ENCODE results near the gene SNRPF.
"Not testable (repeated sequence)": the region's sequence is repeated elsewhere in the genome, so short reads cannot be mapped to it uniquely, and the experiment has no call there.

The SNRPF gene

DNA sequence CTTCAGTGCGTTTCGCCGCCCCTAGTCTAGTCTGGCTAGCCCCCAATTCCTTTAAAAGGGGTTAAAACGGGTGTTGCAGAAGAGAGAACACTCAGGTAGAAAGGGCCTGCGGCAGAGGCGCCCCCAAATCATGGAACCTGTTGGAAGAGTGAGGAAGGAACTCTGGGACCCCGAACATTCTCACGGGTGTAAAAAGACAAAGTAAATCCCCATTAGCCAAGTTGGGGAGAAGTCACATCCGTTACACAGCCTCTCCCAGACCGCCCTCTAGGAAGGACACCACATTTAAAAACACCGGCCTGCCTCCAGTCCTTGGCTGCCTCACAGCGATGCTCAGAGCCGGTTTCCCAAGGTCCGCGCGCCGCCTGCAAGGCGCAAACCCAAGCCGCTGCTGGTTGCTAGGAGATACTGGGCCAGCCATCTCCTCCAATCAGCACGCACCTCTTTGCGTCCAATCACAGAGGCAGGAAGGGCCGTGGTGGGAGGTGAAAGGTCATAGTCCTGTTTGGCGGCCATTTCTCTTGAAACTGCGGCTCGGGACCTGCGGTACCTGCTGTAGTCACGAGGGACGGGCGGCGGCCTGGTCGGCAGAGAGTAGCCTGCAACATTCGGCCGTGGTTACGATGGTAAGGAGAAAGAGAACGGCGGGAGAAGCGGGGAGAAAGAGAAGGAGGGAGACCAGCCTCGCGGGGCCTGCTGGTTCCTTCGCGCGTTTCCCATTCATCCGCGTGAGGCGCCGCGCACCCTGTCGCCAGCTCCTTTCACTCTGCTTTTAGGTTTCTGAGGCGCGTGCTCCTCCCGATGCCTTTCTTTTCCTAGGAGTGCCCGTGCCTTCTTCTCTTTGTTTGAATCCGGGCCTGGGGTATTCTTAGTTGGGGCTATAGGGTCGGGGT, at the start of gene SNRPF:
Gene SNRPF, plus strand, starts transcription at position 502 of the 893 bp plus-strand sequence. Its CDS starts 122 bp downstream, at position 624.
- Histone ChIP-seq H3K9ac (ENCODE audit: low read depth, low read length) (peak within 1 kb of the TSS; percentile 77), H3K36me3 (ENCODE audit: insufficient read depth, low read length) (peaks cover 18% of the 10 kb centered on the region), H3K9me3 (ENCODE audit: control insufficient read depth, insufficient read depth, low read length) (no peaks in the 10 kb centered on the region), H3K4me1 (ENCODE audit: insufficient read depth, low read length) (peaks cover 6% of the 10 kb centered on the region; the same call in 1 of the 2 replicates)

DNA sequence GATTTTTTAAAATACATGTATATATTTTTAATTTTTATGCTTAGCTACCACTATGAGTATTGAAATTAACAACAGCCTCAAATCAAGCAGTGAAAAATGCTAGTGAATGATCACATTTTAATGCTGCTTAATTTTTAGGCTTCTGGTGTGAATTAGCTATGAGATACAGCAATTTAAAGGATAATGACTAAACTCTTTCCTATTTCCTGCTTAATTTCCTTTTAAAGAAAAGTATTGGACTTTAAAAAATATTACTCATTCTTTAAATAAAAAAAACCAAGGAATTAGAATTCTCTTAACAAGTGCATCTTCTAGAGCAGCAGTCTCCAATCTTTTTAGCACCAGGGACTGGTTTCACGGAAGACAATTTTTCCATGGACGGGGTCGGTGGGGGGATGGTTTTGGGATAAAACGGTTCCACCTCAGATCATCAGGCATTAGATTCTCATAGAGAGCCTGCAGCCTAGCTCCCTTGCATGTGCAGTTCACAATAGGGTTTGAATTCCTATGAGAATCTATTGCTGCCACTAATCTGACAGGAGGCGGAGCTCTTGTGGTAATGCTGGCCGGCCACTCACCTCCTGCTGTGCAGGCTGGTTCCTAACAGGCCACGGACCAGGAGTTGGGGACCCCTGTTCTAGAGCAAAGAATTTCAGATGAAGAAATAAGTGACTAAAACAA, 49.6 kb upstream of the SNRPF start:
- H3K4me1 ChIP-seq (ENCODE audit: insufficient read depth, low read length), result 0 out of 2 replicates have a peak, but pooled peaks cover 9% of the 10 kb centered on the region
- H3K36me3 ChIP-seq (ENCODE audit: insufficient read depth, low read length), result no peaks in the 10 kb centered on the region
- H3K9ac ChIP-seq (ENCODE audit: low read depth, low read length), result no peak overlapping the region
- peaks cover 3% of the 10 kb centered on the region; the same call in 1 of the 2 replicates for H3K9me3 ChIP-seq (ENCODE audit: control insufficient read depth, insufficient read depth, low read length)

DNA sequence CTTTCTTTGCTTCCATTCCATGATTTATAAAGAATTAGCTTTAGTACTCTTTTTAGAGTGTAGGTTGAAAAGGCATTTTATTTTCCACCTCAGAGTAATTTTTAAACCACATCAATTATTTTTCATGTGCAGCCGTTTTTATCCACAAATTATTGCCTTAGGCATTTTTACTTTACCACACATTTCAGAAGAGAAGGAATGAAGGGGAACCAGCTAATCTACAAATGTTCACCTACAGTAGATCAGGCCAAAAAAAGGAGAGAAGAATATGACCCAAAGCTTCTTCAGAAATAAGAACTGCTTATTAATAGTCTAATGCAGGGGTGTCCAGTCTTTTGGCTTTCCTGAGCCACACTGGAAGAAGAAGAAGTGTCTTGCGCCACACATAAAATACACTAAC, 48.3 kb upstream of the SNRPF start:
- Histone ChIP-seq H3K9ac (ENCODE audit: low read depth, low read length) (no peak overlapping the region), H3K36me3 (ENCODE audit: insufficient read depth, low read length) (no peaks in the 10 kb centered on the region), H3K4me1 (ENCODE audit: insufficient read depth, low read length) (0 out of 2 replicates have a peak, but pooled peaks cover 9% of the 10 kb centered on the region), H3K9me3 (ENCODE audit: control insufficient read depth, insufficient read depth, low read length) (peaks cover 3% of the 10 kb centered on the region; the same call in 1 of the 2 replicates)

DNA sequence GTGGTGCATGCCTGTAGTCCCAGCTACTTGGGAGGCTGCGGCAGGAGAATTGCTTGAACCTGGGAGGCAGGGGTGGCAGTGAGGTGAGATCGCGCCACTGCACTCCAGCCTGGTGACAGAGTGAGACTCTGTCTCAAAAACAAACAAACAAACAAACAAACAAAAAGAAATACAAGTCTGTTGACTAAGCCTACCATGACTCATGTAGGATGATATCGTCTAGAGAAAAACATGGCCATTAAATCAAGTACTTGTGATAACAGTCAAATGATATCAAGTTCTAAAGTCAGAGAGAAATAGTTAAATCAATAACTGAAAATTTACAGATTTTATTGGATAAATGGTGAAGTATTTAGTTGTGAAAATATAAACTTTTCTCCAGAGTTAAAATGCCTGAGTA, 46.6 kb upstream of the SNRPF start:
- H3K36me3 ChIP-seq (ENCODE audit: insufficient read depth, low read length); H3K4me1 ChIP-seq (ENCODE audit: insufficient read depth, low read length); H3K9me3 ChIP-seq (ENCODE audit: control insufficient read depth, insufficient read depth, low read length): not testable (repeated sequence)

DNA sequence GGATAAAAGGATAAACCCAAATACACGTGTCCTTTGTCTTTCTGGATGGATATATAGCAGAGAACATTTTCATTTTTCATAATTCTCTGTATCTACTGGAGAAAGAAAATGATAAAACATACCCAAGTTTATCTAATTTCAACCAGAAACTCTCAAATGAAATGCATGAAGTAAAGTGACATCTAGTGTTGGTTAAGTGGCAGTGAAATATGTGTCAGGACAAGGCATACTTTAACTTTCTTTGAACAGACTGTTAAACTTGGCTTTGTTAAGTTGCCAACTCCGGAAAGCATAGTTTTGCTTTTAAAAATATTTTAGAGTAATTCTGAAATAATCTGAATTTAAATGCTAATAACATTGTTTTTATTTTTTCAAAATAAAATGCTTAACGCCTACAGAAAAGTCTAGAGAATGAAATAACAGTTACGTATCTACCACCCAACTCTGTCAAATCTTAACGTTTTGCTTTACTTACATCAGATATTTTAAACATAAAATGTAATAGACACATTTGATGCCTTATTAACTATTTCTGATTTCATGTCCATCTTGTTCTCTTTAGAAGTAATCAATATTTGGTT, 43.0 kb upstream of the SNRPF start:
- H3K36me3 ChIP-seq (ENCODE audit: insufficient read depth, low read length), result no peaks in the 10 kb centered on the region
- no peak overlapping the region for H3K9ac ChIP-seq (ENCODE audit: low read depth, low read length)
- no peaks in the 10 kb centered on the region for H3K4me1 ChIP-seq (ENCODE audit: insufficient read depth, low read length)
- H3K9me3 ChIP-seq (ENCODE audit: control insufficient read depth, insufficient read depth, low read length), result no peaks in the 10 kb centered on the region

More for the DNA sequence above, 46.6 kb upstream of the SNRPF start:
- H3K9ac ChIP-seq (ENCODE audit: low read depth, low read length), result not testable (repeated sequence)

DNA sequence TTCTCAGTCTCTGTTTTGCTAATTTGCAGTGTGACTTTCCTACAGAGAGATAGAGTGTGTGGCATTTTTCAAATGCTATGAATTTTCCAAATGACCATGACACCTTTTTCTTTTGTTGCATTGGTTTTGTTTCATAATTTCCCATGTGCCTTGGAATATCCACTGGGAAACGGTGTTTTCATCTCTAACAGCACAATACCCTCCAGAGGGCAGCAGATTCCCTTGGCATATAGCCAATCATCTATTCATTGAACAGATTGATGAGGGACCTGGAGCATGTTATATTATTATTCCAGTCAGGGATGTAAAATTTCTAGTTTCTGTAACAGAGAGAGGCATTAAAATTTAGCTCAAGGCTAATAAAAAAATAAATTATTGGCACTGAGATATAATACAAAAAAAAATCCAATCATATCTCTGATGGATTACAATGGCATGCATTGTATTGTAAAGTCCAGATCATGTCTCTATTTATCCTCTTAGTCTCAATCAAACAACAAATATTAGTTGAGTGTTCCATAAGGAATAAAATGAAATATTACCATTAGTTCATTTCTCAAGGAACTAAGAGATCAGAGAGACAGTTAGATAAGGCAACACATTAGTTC, 38.6 kb upstream of the SNRPF start:
- H3K9me3 ChIP-seq (ENCODE audit: control insufficient read depth, insufficient read depth, low read length), result no peaks in the 10 kb centered on the region
- H3K36me3 ChIP-seq (ENCODE audit: insufficient read depth, low read length), result no peaks in the 10 kb centered on the region
- no peak overlapping the region for H3K9ac ChIP-seq (ENCODE audit: low read depth, low read length)
- no peaks in the 10 kb centered on the region for H3K4me1 ChIP-seq (ENCODE audit: insufficient read depth, low read length)

DNA sequence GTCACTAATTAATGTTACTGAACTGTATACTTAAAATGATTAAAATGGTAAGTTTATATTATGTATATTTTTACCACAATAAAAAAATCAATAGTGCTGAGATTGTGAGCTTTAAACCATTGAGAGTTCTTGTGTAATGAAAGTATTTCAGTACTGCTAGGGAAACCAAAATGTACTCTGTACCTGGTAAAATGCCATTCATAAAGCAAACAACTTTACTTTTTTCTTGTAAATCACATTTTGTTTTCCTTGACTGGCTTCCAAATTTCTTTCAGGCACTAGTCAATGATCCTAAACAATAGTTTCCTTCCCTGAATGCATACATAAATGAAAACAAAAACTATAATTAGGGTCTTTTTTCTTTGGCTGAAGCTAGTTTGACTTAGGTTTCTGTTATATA, 29.4 kb upstream of the SNRPF start:
- Histone ChIP-seq H3K36me3 (ENCODE audit: insufficient read depth, low read length) (no peaks in the 10 kb centered on the region), H3K4me1 (ENCODE audit: insufficient read depth, low read length) (peaks cover 11% of the 10 kb centered on the region; the same call in 1 of the 2 replicates), H3K9ac (ENCODE audit: low read depth, low read length) (no peak overlapping the region), H3K9me3 (ENCODE audit: control insufficient read depth, insufficient read depth, low read length) (no peaks in the 10 kb centered on the region)

DNA sequence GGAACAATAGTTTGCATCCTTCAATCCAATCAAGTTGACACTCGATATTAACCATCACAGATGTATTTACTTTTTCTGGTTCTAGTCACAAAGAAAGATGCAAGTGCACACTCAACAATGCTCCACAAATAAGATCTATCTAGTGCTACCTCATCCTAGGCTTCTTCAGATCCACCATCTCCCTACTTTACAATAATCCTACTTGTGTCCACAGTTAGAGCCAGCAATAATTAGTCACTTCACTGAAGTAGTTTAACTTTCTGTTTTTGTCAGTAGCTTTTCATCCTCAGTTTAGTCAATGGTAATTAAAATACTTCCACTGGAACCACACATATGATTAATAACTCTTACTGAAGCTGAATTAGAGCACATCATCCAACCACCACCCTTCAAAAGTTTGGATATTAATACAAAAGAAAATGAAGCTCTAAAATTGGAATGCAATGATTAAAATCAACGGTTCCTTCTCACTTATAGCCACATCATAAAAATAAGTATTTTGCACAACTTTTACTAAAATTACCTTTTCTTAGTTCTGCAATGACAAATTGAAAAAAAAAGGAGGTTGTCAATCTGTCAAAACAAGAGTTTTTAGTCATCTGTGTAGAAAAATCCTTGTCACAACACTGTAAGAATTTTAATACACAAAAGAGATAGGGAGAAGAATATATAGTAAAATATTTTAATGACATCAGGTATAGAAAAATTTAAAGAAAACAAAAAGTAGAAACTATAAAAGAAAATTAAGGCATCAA, 28.2 kb upstream of the SNRPF start:
- no peaks in the 10 kb centered on the region for H3K36me3 ChIP-seq (ENCODE audit: insufficient read depth, low read length)
- peaks cover 11% of the 10 kb centered on the region; the same call in 1 of the 2 replicates for H3K4me1 ChIP-seq (ENCODE audit: insufficient read depth, low read length)
- H3K9ac ChIP-seq (ENCODE audit: low read depth, low read length), result no peak overlapping the region
- H3K9me3 ChIP-seq (ENCODE audit: control insufficient read depth, insufficient read depth, low read length), result no peaks in the 10 kb centered on the region

DNA sequence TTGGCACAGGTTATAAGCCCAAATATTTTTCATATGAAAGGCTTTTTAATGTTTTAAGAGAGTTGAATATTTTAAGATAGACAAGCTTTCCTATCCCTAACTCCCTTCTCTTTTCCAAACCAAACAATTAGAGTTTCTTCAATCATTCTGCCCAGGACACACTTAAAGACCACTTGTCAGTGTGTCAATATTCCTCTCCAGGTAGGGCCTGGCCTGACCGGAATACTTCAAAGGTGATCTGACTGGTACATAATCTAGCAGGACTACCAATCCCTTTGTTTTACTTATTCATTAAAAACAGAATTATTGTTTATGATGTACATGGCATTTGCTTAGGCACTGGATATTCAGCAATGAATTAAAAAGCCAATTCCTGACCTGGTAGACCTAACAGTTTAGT, 24.2 kb upstream of the SNRPF start:
- H3K36me3 ChIP-seq (ENCODE audit: insufficient read depth, low read length), result no peaks in the 10 kb centered on the region
- peaks cover 7% of the 10 kb centered on the region; the same call in 1 of the 2 replicates for H3K4me1 ChIP-seq (ENCODE audit: insufficient read depth, low read length)
- no peak overlapping the region for H3K9ac ChIP-seq (ENCODE audit: low read depth, low read length)
- no peaks in the 10 kb centered on the region for H3K9me3 ChIP-seq (ENCODE audit: control insufficient read depth, insufficient read depth, low read length)

DNA sequence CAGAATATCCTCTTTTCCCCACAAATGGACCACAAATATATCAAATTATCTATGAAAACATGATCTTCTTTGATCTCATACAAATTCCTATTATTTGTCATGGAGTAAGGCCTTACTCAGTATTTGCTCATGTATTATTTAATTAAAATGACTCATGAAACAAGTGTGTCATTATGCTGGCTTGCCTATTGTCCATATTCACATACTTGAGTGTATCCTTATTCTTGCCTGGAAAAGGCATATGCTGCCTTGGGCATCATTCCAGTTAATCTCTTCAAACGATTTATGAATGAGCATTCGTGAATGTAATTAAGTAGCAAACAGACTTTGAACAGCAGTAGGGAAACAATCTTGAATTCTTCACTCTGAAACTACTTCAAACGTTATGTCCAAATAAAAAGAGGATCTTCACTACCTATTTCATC, 22.6 kb upstream of the SNRPF start:
- Histone ChIP-seq H3K9ac (ENCODE audit: low read depth, low read length) (no peak overlapping the region), H3K4me1 (ENCODE audit: insufficient read depth, low read length) (peaks cover 7% of the 10 kb centered on the region; the same call in 1 of the 2 replicates), H3K9me3 (ENCODE audit: control insufficient read depth, insufficient read depth, low read length) (no peaks in the 10 kb centered on the region), H3K36me3 (ENCODE audit: insufficient read depth, low read length) (no peaks in the 10 kb centered on the region)

DNA sequence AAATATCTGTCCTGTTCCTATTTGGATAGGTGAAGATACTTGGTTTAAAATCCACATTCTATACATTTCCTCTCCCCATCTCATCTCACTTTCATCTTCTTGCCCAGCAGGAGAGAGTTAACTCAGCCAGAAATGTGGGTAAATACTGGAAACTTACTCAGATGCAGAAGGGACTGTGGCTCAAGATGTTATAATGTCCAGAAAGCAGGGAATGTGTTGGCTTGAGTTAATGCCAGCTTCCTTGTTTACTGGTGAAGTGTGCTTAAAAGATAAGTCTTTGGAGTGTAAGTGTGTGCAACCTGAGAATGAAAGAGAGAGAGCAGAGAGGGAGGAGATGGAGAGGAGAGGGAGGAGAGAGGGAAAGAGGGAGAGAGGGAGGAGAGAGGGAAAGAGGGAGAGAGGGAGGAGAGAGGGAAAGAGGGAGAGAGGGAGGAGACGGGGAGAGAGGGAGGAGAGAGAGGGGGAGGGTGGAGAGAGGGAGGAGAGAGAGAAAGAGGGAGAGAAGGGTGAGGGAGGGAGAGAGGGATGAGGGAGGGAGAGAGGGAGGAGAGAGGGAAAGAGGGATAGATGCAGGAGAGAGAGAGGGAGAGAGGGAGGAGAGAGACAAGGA, 22.0 kb upstream of the SNRPF start:
- Histone ChIP-seq H3K9ac (ENCODE audit: low read depth, low read length) (no peak overlapping the region), H3K36me3 (ENCODE audit: insufficient read depth, low read length) (no peaks in the 10 kb centered on the region), H3K9me3 (ENCODE audit: control insufficient read depth, insufficient read depth, low read length) (no peaks in the 10 kb centered on the region), H3K4me1 (ENCODE audit: insufficient read depth, low read length) (peaks cover 7% of the 10 kb centered on the region; the same call in 1 of the 2 replicates)

DNA sequence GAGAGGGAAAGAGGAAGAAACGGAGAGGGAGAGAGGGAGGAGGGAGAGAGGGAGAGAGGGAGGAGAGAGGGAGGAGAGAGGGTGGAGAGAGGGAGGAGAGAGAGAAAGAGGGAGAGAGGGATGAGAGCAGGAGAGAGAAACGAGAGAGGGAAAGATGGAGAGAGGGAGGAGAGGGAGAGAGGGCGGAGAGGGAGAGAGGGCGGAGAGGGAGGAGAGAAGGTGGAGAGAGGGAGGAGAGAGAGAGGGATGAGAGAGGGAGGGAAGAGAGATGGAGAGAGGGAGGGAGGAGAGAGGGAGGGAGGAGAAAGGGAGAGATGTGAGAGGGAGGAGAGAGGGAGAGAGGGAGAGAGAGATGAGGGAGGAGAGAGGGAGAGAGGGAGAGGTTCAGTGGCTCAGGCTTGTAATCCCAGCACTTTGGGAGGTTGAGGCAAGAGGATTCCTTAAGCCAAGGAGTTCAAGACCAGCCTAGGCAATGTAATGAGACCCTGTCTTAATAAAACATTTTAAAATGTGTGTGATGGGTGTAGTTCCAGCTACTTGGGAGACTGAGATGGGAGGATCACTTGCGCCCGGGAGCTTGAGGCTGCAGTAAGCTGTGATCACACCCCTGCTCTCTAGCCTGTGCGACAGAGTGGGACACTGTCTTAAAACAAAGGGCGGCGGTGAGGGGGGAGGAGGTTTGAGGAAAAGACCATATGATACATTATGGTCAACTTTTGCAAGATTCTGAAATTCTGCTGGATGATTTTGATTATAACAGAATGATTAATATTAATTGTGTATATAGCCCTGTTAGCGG, 21.3 kb upstream of the SNRPF start:
- H3K4me1 ChIP-seq (ENCODE audit: insufficient read depth, low read length), result peaks cover 7% of the 10 kb centered on the region; the same call in 1 of the 2 replicates
- no peak overlapping the region for H3K9ac ChIP-seq (ENCODE audit: low read depth, low read length)
- no peaks in the 10 kb centered on the region for H3K9me3 ChIP-seq (ENCODE audit: control insufficient read depth, insufficient read depth, low read length)
- no peaks in the 10 kb centered on the region for H3K36me3 ChIP-seq (ENCODE audit: insufficient read depth, low read length)

DNA sequence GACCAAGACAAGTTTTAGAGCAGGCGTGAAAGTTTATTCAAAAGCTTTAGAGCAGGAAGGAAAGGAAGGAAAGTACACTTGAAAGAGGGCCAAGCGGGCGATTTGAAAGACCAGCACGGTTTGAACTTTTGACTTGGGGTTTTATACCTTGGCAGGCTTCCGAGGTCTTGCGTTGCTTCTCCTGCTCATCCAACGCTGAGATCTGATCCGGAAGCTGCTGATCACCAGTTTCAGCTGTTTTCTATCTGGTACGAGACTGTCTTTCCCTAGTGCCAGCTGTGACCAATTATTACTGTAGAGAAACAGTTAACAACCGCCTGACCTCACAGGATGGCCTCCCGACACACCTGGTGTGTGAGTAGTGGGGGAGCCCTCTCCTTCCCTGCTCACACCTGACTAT, 20.6 kb upstream of the SNRPF start:
- Histone ChIP-seq H3K4me1 (ENCODE audit: insufficient read depth, low read length) (peaks cover 7% of the 10 kb centered on the region; the same call in 1 of the 2 replicates), H3K9me3 (ENCODE audit: control insufficient read depth, insufficient read depth, low read length) (no peaks in the 10 kb centered on the region), H3K9ac (ENCODE audit: low read depth, low read length) (no peak overlapping the region), H3K36me3 (ENCODE audit: insufficient read depth, low read length) (no peaks in the 10 kb centered on the region)
